ENCODE measurements around the gene S100A3. TPM values are rescaled to one million over a fixed set of nuclear protein-coding genes. Genes with fewer than 3 reads are reported as not detected.

S100A3 gene
- total RNA-seq, 4 donors from 2014 or later, result 0.88 to 1.6 TPM; not detected in 2

- H3K9me3 ChIP-seq, result no peaks in the 10 kb centered on the region
- DNase-seq (no peak), ATAC-seq (no peak)
- H3K36me3 ChIP-seq, result no peaks in the 10 kb centered on the region
- no peak overlapping the region for H3K4me3 ChIP-seq
- peaks cover 10 to 14% of the 10 kb centered on the region in 2 donors for H3K4me1 ChIP-seq
- peak overlapping the region in 1 of 4 donors; percentile 16 for H3K27ac ChIP-seq
- TF ChIP-seq POLR2A (IDR thresholded peaks at IDR 0.05) (no peak), CTCF (IDR thresholded peaks at IDR 0.05 in 4 of 5, conservative IDR thresholded peaks at IDR 0.05 in 1 of 5) (no peak)
- intact Hi-C loops (cut with DNase I; ENCODE audit: low total_unique reads), result loop anchor here (10.0 kb wide), 1 partner anchor 207 kb away; the partner anchor contains the start of gene S100A9
- no peaks in the 10 kb centered on the region for H3K27me3 ChIP-seq
- in situ Hi-C loops (cut with MboI; ENCODE audit: low sequenced_read_pairs in 4 of 4), result loop anchor here (5.0 to 10.0 kb wide), 2 partner anchors 47 to 49 kb away; no protein-coding TSS in a partner anchor
Observed at GRCh38 chr1:153561466-153561985, 12.5 kb upstream of the S100A3 start.

- Histone ChIP-seq H3K27me3 (no peaks in the 10 kb centered on the region), H3K4me3 (no peak overlapping the region), H3K9me3 (no peaks in the 10 kb centered on the region), H3K36me3 (no peaks in the 10 kb centered on the region), H3K27ac (peak overlapping the region in 1 of 4 donors; percentile 16), H3K4me1 (peaks cover 5 to 8% of the 10 kb centered on the region in 2 donors)
- DNase-seq, result no peak
- ATAC-seq, result no peak
- no peak for TF ChIP-seq POLR2A (IDR thresholded peaks at IDR 0.05)
- no peak for TF ChIP-seq CTCF (IDR thresholded peaks at IDR 0.05 in 4 of 5, conservative IDR thresholded peaks at IDR 0.05 in 1 of 5)
- intact Hi-C loops (cut with DNase I; ENCODE audit: low total_unique reads), result loop anchor here (10.0 kb wide), 1 partner anchor 206 kb away; the partner anchor contains the start of gene S100A9
- in situ Hi-C loops (cut with MboI; ENCODE audit: low sequenced_read_pairs in 4 of 4), result loop anchor here (5.0 to 10.0 kb wide), 2 partner anchors 46 to 49 kb away; no protein-coding TSS in a partner anchor
Observed at GRCh38 chr1:153560771-153561465, 11.9 kb upstream of the S100A3 start.

GRCh38 chr1:153560241-153560640 lies 11.2 kb upstream of the S100A3 start:
- intact Hi-C loops (cut with DNase I; ENCODE audit: low total_unique reads) (loop anchor here (10.0 kb wide), 1 partner anchor 205 kb away; the partner anchor contains the start of gene S100A9), in situ Hi-C loops (cut with MboI; ENCODE audit: low sequenced_read_pairs in 4 of 4) (loop anchor here (5.0 to 10.0 kb wide), 2 partner anchors 45 to 48 kb away; no protein-coding TSS in a partner anchor)
- TF ChIP-seq POLR2A (IDR thresholded peaks at IDR 0.05), result no peak
- TF ChIP-seq CTCF (IDR thresholded peaks at IDR 0.05 in 4 of 5, conservative IDR thresholded peaks at IDR 0.05 in 1 of 5), result no peak
- ATAC-seq (no peak), DNase-seq (no peak)
- no peaks in the 10 kb centered on the region for H3K9me3 ChIP-seq
- no peak overlapping the region for H3K27ac ChIP-seq
- no peak overlapping the region for H3K4me3 ChIP-seq
- no peaks in the 10 kb centered on the region for H3K27me3 ChIP-seq
- peaks cover 0 to under 1% of the 10 kb centered on the region in 2 donors for H3K4me1 ChIP-seq
- no peaks in the 10 kb centered on the region for H3K36me3 ChIP-seq

GRCh38 chr1:153557877-153558276 lies 8.8 kb upstream of the S100A3 start:
- ATAC-seq (no peak), DNase-seq (no peak)
- in situ Hi-C loops (cut with MboI; ENCODE audit: low sequenced_read_pairs in 4 of 4) (no loop called here), intact Hi-C loops (cut with DNase I; ENCODE audit: low total_unique reads) (no loop called here)
- Histone ChIP-seq H3K9me3 (no peaks in the 10 kb centered on the region), H3K4me3 (no peak overlapping the region), H3K27ac (no peak overlapping the region), H3K36me3 (no peaks in the 10 kb centered on the region), H3K4me1 (peaks cover 0 to 8% of the 10 kb centered on the region in 2 donors), H3K27me3 (no peaks in the 10 kb centered on the region)
- no peak for TF ChIP-seq POLR2A (IDR thresholded peaks at IDR 0.05)

- Histone ChIP-seq H3K9me3 (no peaks in the 10 kb centered on the region), H3K27me3 (no peaks in the 10 kb centered on the region), H3K4me1 (peaks cover 0 to 8% of the 10 kb centered on the region in 2 donors), H3K36me3 (no peaks in the 10 kb centered on the region), H3K4me3 (no peak overlapping the region), H3K27ac (no peak overlapping the region)
- TF ChIP-seq POLR2A (IDR thresholded peaks at IDR 0.05) (no peak), CTCF (IDR thresholded peaks at IDR 0.05 in 4 of 5, conservative IDR thresholded peaks at IDR 0.05 in 1 of 5) (no peak)
- ATAC-seq (no peak), DNase-seq (no peak)
- in situ Hi-C loops (cut with MboI; ENCODE audit: low sequenced_read_pairs in 4 of 4), result no loop called here
- intact Hi-C loops (cut with DNase I; ENCODE audit: low total_unique reads), result no loop called here
Observed at GRCh38 chr1:153556348-153556747, 7.3 kb upstream of the S100A3 start.
